ENCODE results near the gene NF2. TPM values are rescaled to one million over a fixed set of nuclear protein-coding genes. Genes with fewer than 3 reads are reported as not detected.

Gene NF2
- total and polyA plus RNA-seq, 2 experiments from 2014 or later = 14.4 to 54.5 TPM

GRCh38 chr22:29635734-29636357 is 32.4 kb downstream of the NF2 start:
- Histone ChIP-seq H3F3A (replicated peaks; ENCODE audit: low read depth) (0 out of 2 replicates have a peak, but pooled peaks cover 5% of the 10 kb centered on the region), H3K4me1 (ENCODE audit: insufficient read depth) (no peaks in the 10 kb centered on the region; the same call in 1 of the 2 replicates), H3K9me2 (ENCODE audit: insufficient read depth) (no peaks in the 10 kb centered on the region), H3K4me2 (no peak overlapping the region), H4K20me1 (replicated peaks; ENCODE audit: insufficient read depth) (peaks cover 15% of the 10 kb centered on the region; the same call in 1 of the 2 replicates), H3K27ac (ENCODE audit: low read depth) (no peak overlapping the region; the same call in 1 of the 2 replicates), H3K27me3 (ENCODE audit: insufficient read depth) (no peaks in the 10 kb centered on the region), H3K4me3 (no peak overlapping the region), H3K36me3 (ENCODE audit: insufficient read depth) (no peaks in the 10 kb centered on the region), H2AFZ (no peak overlapping the region), H3K79me2 (replicated peaks; ENCODE audit: insufficient read depth) (peaks cover 45% of the 10 kb centered on the region)
- Mint-ChIP-seq H3K4me3 (no peak overlapping the region), H3K27me3 (ENCODE audit: insufficient read depth, low read depth, poor library complexity) (peaks cover 6% of the 10 kb centered on the region), H3K9me3 (no peaks in the 10 kb centered on the region), H3K27ac (no peak overlapping the region), H3K36me3 (ENCODE audit: low read depth) (peaks cover 13% of the 10 kb centered on the region; the same call in 1 of the 3 replicates), H3K4me1 (peaks cover 7% of the 10 kb centered on the region; the same call in 1 of the 3 replicates)
- no peak for TF ChIP-seq ZNF331 (CRISPR knock-in tag; IDR thresholded peaks at IDR 0.05; ENCODE audit: low read depth)
- TF ChIP-seq CREB1 (CRISPR knock-in tag; IDR thresholded peaks at IDR 0.05; ENCODE audit: low read depth) = no peak
- TF ChIP-seq, protein P1, sequence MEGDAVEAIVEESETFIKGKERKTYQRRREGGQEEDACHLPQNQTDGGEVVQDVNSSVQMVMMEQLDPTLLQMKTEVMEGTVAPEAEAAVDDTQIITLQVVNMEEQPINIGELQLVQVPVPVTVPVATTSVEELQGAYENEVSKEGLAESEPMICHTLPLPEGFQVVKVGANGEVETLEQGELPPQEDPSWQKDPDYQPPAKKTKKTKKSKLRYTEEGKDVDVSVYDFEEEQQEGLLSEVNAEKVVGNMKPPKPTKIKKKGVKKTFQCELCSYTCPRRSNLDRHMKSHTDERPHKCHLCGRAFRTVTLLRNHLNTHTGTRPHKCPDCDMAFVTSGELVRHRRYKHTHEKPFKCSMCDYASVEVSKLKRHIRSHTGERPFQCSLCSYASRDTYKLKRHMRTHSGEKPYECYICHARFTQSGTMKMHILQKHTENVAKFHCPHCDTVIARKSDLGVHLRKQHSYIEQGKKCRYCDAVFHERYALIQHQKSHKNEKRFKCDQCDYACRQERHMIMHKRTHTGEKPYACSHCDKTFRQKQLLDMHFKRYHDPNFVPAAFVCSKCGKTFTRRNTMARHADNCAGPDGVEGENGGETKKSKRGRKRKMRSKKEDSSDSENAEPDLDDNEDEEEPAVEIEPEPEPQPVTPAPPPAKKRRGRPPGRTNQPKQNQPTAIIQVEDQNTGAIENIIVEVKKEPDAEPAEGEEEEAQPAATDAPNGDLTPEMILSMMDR (conservative IDR thresholded peaks at IDR 0.05; ENCODE audit: low read depth in 2 of 2) = peak; percentile 80 to 85
- TF ChIP-seq POLR2AphosphoS5 (IDR thresholded peaks at IDR 0.05; ENCODE audit: low read depth) = no peak
- peak; percentile 95 for ATAC-seq
- peak; percentile 81 for DNase-seq (ENCODE audit: low spot score)

GRCh38 chr22:29636751-29637150 is 33.3 kb downstream of the NF2 start:
- H3K36me3 Mint-ChIP-seq (ENCODE audit: low read depth) = peaks cover 19% of the 10 kb centered on the region; the same call in 2 of the 3 replicates
- no peaks in the 10 kb centered on the region for H3K36me3 ChIP-seq (ENCODE audit: insufficient read depth)
- no peak overlapping the region for H3K4me3 Mint-ChIP-seq
- peaks cover 4% of the 10 kb centered on the region for H3K4me1 ChIP-seq (ENCODE audit: insufficient read depth)
- no peaks in the 10 kb centered on the region for H3K9me2 ChIP-seq (ENCODE audit: insufficient read depth)
- H3K4me1 Mint-ChIP-seq = peaks cover 10% of the 10 kb centered on the region; the same call in 2 of the 3 replicates
- no peaks in the 10 kb centered on the region for H3K27me3 ChIP-seq (ENCODE audit: insufficient read depth)
- ATAC-seq = no peak; the same call in 2 of the 3 replicates
- H3K27me3 Mint-ChIP-seq (ENCODE audit: insufficient read depth, low read depth, poor library complexity) = peaks cover 6% of the 10 kb centered on the region
- no peak overlapping the region for H2AFZ ChIP-seq
- H3K79me2 ChIP-seq (replicated peaks; ENCODE audit: insufficient read depth) = peaks cover 37% of the 10 kb centered on the region
- H3K4me3 ChIP-seq = no peak overlapping the region
- H3K9me3 Mint-ChIP-seq = no peaks in the 10 kb centered on the region
- DNase-seq (ENCODE audit: low spot score) = peak; percentile 11
- H4K20me1 ChIP-seq (replicated peaks; ENCODE audit: insufficient read depth) = peaks cover 15% of the 10 kb centered on the region; the same call in 1 of the 2 replicates
- H3K27ac Mint-ChIP-seq = no peak overlapping the region
- H3F3A ChIP-seq (replicated peaks; ENCODE audit: low read depth) = 0 out of 2 replicates have a peak, but pooled peaks cover 5% of the 10 kb centered on the region
- H3K27ac ChIP-seq (ENCODE audit: low read depth) = no peak overlapping the region
- H3K4me2 ChIP-seq = no peak overlapping the region
- no peak for TF ChIP-seq EZH2phosphoT487 (IDR thresholded peaks at IDR 0.05; ENCODE audit: unreplicated experiment)
- TF ChIP-seq ZNF114 (CRISPR knock-in tag; IDR thresholded peaks at IDR 0.05) = no peak
- TF ChIP-seq, protein P2, sequence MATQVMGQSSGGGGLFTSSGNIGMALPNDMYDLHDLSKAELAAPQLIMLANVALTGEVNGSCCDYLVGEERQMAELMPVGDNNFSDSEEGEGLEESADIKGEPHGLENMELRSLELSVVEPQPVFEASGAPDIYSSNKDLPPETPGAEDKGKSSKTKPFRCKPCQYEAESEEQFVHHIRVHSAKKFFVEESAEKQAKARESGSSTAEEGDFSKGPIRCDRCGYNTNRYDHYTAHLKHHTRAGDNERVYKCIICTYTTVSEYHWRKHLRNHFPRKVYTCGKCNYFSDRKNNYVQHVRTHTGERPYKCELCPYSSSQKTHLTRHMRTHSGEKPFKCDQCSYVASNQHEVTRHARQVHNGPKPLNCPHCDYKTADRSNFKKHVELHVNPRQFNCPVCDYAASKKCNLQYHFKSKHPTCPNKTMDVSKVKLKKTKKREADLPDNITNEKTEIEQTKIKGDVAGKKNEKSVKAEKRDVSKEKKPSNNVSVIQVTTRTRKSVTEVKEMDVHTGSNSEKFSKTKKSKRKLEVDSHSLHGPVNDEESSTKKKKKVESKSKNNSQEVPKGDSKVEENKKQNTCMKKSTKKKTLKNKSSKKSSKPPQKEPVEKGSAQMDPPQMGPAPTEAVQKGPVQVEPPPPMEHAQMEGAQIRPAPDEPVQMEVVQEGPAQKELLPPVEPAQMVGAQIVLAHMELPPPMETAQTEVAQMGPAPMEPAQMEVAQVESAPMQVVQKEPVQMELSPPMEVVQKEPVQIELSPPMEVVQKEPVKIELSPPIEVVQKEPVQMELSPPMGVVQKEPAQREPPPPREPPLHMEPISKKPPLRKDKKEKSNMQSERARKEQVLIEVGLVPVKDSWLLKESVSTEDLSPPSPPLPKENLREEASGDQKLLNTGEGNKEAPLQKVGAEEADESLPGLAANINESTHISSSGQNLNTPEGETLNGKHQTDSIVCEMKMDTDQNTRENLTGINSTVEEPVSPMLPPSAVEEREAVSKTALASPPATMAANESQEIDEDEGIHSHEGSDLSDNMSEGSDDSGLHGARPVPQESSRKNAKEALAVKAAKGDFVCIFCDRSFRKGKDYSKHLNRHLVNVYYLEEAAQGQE (IDR thresholded peaks at IDR 0.05; ENCODE audit: unreplicated experiment) = no peak
- TF ChIP-seq, protein P3, sequence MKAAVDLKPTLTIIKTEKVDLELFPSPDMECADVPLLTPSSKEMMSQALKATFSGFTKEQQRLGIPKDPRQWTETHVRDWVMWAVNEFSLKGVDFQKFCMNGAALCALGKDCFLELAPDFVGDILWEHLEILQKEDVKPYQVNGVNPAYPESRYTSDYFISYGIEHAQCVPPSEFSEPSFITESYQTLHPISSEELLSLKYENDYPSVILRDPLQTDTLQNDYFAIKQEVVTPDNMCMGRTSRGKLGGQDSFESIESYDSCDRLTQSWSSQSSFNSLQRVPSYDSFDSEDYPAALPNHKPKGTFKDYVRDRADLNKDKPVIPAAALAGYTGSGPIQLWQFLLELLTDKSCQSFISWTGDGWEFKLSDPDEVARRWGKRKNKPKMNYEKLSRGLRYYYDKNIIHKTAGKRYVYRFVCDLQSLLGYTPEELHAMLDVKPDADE (IDR thresholded peaks at IDR 0.05) = no peak
- TF ChIP-seq, protein P1 (conservative IDR thresholded peaks at IDR 0.05; ENCODE audit: low read depth in 2 of 2) = no peak
- TF ChIP-seq POLR2AphosphoS5 (IDR thresholded peaks at IDR 0.05; ENCODE audit: low read depth) = no peak
- no peak for TF ChIP-seq NANOG (IDR thresholded peaks at IDR 0.05; ENCODE audit: borderline replicate concordance)
- no peak for TF ChIP-seq STAT1 (IDR thresholded peaks at IDR 0.05; ENCODE audit: unreplicated experiment)
- TF ChIP-seq EZH2 (IDR thresholded peaks at IDR 0.05; ENCODE audit: low read depth, unreplicated experiment) = no peak
- no peak for TF ChIP-seq CREB1 (CRISPR knock-in tag; IDR thresholded peaks at IDR 0.05; ENCODE audit: low read depth)
- TF ChIP-seq ZNF331 (CRISPR knock-in tag; IDR thresholded peaks at IDR 0.05; ENCODE audit: low read depth) = no peak
- TF ChIP-seq JUNB (IDR thresholded peaks at IDR 0.05; ENCODE audit: unreplicated experiment) = no peak
